Measurements from ENCODE around the gene MAS1. TPM values are rescaled to one million over a fixed set of nuclear protein-coding genes. Genes with fewer than 3 reads are reported as not detected.

The MAS1 gene
- total RNA-seq, 4 donors from 2014 or later = under 0.01 TPM; not detected in 3

DNA sequence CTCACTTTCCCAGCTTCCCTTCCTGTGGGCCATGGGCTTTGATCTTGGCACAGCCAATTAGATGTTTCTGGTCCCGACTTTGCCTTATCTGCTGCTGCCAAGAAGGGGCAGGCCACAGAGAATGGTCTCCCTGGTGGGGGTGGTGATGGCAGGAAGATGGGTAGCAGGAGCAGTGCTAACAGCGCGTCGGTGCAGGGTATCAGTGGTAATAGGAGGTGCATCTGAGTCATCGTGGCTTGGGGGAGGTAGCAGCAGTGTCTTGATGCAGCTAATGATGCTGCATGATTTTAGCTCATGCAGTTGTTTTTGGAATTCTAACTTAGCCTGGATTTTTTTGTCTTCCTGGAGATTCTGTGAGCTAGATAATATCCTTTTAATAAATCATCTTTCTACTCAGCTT, 18.9 kb upstream of the MAS1 start:
- TF ChIP-seq, protein P1, sequence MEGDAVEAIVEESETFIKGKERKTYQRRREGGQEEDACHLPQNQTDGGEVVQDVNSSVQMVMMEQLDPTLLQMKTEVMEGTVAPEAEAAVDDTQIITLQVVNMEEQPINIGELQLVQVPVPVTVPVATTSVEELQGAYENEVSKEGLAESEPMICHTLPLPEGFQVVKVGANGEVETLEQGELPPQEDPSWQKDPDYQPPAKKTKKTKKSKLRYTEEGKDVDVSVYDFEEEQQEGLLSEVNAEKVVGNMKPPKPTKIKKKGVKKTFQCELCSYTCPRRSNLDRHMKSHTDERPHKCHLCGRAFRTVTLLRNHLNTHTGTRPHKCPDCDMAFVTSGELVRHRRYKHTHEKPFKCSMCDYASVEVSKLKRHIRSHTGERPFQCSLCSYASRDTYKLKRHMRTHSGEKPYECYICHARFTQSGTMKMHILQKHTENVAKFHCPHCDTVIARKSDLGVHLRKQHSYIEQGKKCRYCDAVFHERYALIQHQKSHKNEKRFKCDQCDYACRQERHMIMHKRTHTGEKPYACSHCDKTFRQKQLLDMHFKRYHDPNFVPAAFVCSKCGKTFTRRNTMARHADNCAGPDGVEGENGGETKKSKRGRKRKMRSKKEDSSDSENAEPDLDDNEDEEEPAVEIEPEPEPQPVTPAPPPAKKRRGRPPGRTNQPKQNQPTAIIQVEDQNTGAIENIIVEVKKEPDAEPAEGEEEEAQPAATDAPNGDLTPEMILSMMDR (IDR thresholded peaks at IDR 0.05) = no peak
- no peak for DNase-seq (ENCODE audit: low spot score)
- no peak for ATAC-seq (ENCODE audit: low FRiP score)

DNA sequence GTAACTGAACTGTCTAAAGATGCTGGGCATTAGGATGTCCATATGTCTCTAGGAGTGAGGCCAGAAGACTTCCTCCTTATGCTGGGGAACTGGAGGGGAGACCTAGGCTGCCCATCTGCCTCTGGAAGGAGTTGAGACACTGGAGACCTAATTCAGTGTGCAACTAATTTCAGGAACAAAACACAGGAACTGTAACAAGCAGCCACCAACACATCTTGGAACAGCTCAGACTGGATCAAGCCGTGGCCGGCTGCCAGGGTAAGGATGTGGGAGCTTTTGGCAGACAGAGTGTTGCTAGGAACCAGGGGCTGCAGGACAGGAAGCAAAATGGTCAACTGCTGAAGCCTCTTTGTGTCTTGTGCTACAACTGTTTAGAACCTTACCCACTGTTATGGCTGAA, 16.4 kb upstream of the MAS1 start:
- DNase-seq (ENCODE audit: low spot score) (no peak), ATAC-seq (ENCODE audit: low FRiP score) (no peak)
- TF ChIP-seq, protein P1 (IDR thresholded peaks at IDR 0.05) = no peak

DNA sequence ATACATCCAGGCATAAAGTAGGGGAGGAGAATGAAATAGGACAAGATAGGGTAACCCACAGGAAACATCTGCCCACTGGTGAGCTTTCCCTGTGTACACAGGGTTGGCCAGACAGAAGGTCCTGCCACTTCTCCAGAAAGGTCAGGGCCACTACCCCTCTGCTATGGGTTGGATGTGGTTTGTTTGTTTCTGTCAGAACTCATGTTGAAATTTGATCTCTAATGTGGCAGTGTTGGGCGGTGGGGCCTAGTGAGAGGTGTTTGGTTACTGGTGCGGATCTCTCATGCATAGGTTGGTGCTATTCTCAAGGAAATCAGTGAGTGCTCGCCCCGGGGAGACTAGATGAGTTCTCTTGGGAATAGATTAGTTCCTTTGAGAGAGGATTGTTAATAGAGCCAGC, 15.6 kb upstream of the MAS1 start:
- DNase-seq (ENCODE audit: low spot score) = no peak
- no peak for ATAC-seq (ENCODE audit: low FRiP score)
- TF ChIP-seq, protein P1 (IDR thresholded peaks at IDR 0.05) = no peak

- ATAC-seq (ENCODE audit: low FRiP score) (no peak), DNase-seq (ENCODE audit: low spot score) (no peak)
- TF ChIP-seq, protein P1 (IDR thresholded peaks at IDR 0.05) = no peak
These were observed 14.5 kb upstream of the MAS1 start for GRCh38 chr6:159876242-159876641.

GRCh38 chr6:159877256-159877808, 13.5 kb upstream of the MAS1 start:
- TF ChIP-seq, protein P1 (IDR thresholded peaks at IDR 0.05) = no peak
- ATAC-seq (ENCODE audit: low FRiP score) (no peak), DNase-seq (ENCODE audit: low spot score) (no peak)

DNA sequence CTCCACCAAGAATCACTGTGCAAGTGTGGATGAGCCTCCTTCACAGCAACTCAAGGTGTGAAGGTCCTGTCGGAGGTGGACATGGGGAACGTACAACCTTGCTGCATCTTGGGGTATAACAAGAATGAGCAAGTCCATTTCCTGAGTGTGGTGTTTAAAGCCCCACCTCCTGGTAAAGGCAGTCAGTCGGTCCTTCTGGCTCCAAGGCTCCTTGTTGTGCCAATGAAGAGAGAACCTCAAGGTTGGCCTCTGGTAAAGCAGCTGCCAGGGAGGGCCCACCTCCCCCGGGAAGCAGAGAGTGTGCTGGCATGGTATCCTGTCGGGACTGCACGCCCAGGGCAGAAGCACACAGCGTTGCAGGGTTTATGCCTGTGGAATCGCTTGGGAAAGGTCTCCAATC, 12.4 kb upstream of the MAS1 start:
- TF ChIP-seq, protein P1 (IDR thresholded peaks at IDR 0.05) = no peak
- DNase-seq (ENCODE audit: low spot score) (no peak), ATAC-seq (ENCODE audit: low FRiP score) (no peak)

- DNase-seq (ENCODE audit: low spot score) = no peak
- TF ChIP-seq, protein P1 (IDR thresholded peaks at IDR 0.05) = no peak
- ATAC-seq (ENCODE audit: low FRiP score) = no peak
These were observed 10.9 kb upstream of the MAS1 start for GRCh38 chr6:159879856-159880255.

Measured in omental fat pad (tissue), 4 donors.